HG02884 (cell line): ENCODE results near the gene FBLN1.
"Not testable (repeated sequence)": the region's sequence is repeated elsewhere in the genome, so short reads cannot be mapped to it uniquely, and the experiment has no call there.

Experiments
- ATAC-seq: cut with Tn5 transposase; IDR thresholded peaks from one replicate; pipeline ENCODE4 v1.9.1; 2021; ENCODE audit warnings: mild to moderate bottlenecking, moderate library complexity; ENCODE audit not compliant: unreplicated experiment

FBLN1 gene

GRCh38 chr22:45476814-45477213, 25.9 kb upstream of the FBLN1 start:
- ATAC-seq = no peak

- ATAC-seq = no peak
Observed at GRCh38 chr22:45477366-45478107, 25.1 kb upstream of the FBLN1 start.

GRCh38 chr22:45478108-45478771, 24.4 kb upstream of the FBLN1 start:
- no peak for ATAC-seq

GRCh38 chr22:45480717-45481116, 22.0 kb upstream of the FBLN1 start:
- ATAC-seq = no peak

- ATAC-seq = no peak
Observed at GRCh38 chr22:45481661-45482060, 21.0 kb upstream of the FBLN1 start.

GRCh38 chr22:45482169-45482568, 20.5 kb upstream of the FBLN1 start:
- ATAC-seq = no peak

- no peak for ATAC-seq
Observed at GRCh38 chr22:45483319-45483718, 19.4 kb upstream of the FBLN1 start.

GRCh38 chr22:45483918-45484499, 18.7 kb upstream of the FBLN1 start:
- ATAC-seq = no peak

GRCh38 chr22:45484742-45485141, 17.9 kb upstream of the FBLN1 start:
- ATAC-seq = no peak

- ATAC-seq = no peak
Observed at GRCh38 chr22:45485261-45485660, 17.4 kb upstream of the FBLN1 start.

GRCh38 chr22:45488764-45489370, 13.8 kb upstream of the FBLN1 start:
- no peak for ATAC-seq

GRCh38 chr22:45490836-45491235, 11.8 kb upstream of the FBLN1 start:
- no peak for ATAC-seq

GRCh38 chr22:45491841-45492240, 10.8 kb upstream of the FBLN1 start:
- no peak for ATAC-seq

- no peak for ATAC-seq
Observed at GRCh38 chr22:45493286-45493771, 9.4 kb upstream of the FBLN1 start.

GRCh38 chr22:45494306-45494705, 8.4 kb upstream of the FBLN1 start:
- not testable (repeated sequence) for ATAC-seq

GRCh38 chr22:45495616-45496015, 7.1 kb upstream of the FBLN1 start:
- not testable (repeated sequence) for ATAC-seq

- ATAC-seq = no peak
Observed at GRCh38 chr22:45496451-45496941, 6.2 kb upstream of the FBLN1 start.

GRCh38 chr22:45497351-45498145, 5.1 kb upstream of the FBLN1 start:
- no peak for ATAC-seq

GRCh38 chr22:45499746-45500145, 2.9 kb upstream of the FBLN1 start:
- ATAC-seq = no peak

- ATAC-seq = no peak
Observed at GRCh38 chr22:45503050-45503815, 550 bp downstream of the FBLN1 start.
